Breast epithelium (tissue), 3 donors: Measurements from ENCODE around the gene PATL2.

ENCODE experiments used
- POLR2A ChIP-seq: fragments of 450-650 bp; IDR thresholded peaks from one replicate; pipeline ENCODE4 v1.6.1; 2016; ENCODE audit warnings: antibody characterized with exemption, mild to moderate bottlenecking, moderate library complexity
- TF ChIP-seq, protein P1 (sequence below), 3 donors: fragments of 450-650 bp; IDR thresholded peaks; one replicate each; pipeline ENCODE4 v1.5.1; 2016 to 2017; ENCODE audit warnings: antibody characterized with exemption in 3 of 3, mild to moderate bottlenecking in 3 of 3, moderate library complexity in 3 of 3

GRCh38 chr15:44633603-44634002 lies 77.5 kb downstream of the PATL2 start:
- TF ChIP-seq, protein P1, sequence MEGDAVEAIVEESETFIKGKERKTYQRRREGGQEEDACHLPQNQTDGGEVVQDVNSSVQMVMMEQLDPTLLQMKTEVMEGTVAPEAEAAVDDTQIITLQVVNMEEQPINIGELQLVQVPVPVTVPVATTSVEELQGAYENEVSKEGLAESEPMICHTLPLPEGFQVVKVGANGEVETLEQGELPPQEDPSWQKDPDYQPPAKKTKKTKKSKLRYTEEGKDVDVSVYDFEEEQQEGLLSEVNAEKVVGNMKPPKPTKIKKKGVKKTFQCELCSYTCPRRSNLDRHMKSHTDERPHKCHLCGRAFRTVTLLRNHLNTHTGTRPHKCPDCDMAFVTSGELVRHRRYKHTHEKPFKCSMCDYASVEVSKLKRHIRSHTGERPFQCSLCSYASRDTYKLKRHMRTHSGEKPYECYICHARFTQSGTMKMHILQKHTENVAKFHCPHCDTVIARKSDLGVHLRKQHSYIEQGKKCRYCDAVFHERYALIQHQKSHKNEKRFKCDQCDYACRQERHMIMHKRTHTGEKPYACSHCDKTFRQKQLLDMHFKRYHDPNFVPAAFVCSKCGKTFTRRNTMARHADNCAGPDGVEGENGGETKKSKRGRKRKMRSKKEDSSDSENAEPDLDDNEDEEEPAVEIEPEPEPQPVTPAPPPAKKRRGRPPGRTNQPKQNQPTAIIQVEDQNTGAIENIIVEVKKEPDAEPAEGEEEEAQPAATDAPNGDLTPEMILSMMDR (IDR thresholded peaks at IDR 0.05), result no peak
- no peak for TF ChIP-seq POLR2A
